AG10803 (cell line): ENCODE data around the gene CLEC4D.

Experiments used
- DNase-seq: peaks from one replicate; pipeline ENCODE4 v3.0.0; 2010; ENCODE audit warnings: low read depth
- H3K4me3 ChIP-seq: 2 replicates; pipeline ENCODE4 v1.5.1; 2011; ENCODE audit warnings: mild to moderate bottlenecking, low read length, control low read depth
- TF ChIP-seq, protein P1 (sequence below): conservative IDR thresholded peaks from 2 replicates; pipeline ENCODE4 v1.5.1; 2011; ENCODE audit warnings: mild to moderate bottlenecking, low read length, control low read depth, inconsistent platforms

Gene CLEC4D

DNA sequence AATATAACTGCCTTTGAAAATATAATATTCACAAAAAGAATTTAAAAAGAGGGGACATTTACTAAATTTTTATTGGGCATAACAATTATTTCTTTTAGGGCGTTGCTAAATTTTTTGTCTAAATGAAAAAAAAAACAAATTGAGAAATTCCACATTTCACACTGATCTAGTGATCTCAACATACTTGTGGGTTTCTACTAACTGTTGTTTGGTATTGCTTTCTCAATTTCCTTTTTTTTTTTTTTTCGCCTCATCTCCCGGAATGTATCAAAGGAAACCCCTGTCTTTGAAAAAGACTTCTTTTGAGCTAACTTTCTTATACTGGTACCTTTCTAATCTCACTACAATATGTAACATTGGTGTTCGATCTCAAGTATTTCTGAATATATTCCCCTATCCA is at the start of gene CLEC4D:
Gene CLEC4D (plus strand): TSS at position 248 of the 400 bp plus-strand sequence. CDS start 230 bp downstream, outside the sequence.
- no peak within 1 kb of the TSS for H3K4me3 ChIP-seq
- TF ChIP-seq, protein P1, sequence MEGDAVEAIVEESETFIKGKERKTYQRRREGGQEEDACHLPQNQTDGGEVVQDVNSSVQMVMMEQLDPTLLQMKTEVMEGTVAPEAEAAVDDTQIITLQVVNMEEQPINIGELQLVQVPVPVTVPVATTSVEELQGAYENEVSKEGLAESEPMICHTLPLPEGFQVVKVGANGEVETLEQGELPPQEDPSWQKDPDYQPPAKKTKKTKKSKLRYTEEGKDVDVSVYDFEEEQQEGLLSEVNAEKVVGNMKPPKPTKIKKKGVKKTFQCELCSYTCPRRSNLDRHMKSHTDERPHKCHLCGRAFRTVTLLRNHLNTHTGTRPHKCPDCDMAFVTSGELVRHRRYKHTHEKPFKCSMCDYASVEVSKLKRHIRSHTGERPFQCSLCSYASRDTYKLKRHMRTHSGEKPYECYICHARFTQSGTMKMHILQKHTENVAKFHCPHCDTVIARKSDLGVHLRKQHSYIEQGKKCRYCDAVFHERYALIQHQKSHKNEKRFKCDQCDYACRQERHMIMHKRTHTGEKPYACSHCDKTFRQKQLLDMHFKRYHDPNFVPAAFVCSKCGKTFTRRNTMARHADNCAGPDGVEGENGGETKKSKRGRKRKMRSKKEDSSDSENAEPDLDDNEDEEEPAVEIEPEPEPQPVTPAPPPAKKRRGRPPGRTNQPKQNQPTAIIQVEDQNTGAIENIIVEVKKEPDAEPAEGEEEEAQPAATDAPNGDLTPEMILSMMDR = no peak

DNA sequence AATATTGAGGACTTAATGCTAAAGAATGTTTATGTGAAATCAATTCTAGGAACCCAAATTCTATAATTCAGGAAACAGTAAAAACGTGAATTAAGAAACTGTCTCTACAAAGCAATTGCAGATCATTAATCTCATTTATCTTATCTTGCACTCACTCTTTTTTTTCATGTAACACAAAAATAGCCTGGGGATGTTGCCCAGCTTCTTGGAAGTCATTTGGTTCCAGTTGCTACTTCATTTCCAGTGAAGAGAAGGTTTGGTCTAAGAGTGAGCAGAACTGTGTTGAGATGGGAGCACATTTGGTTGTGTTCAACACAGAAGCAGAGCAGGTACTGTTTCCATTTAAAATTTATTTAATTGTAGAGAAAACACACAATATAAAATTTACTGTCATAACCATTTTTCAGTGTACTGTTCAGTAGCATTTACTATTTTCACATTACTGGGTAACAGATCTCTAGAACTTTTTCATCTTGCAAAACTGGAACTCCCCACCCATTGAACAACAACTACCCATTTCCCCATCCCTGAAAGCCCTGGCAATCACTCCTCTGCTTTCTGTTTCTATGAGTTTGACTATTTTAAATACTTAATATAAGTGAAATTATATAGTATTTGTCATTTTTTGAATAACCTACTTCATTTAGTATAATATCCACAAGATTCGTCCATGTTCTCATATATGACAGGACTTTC is 47.9 kb upstream of the CLEC4D start:
- H3K4me3 ChIP-seq = no peak overlapping the region
- DNase-seq = no peak
- TF ChIP-seq, protein P1 = no peak

More for the DNA sequence above, at the start of gene CLEC4D:
- no peak for DNase-seq

DNA sequence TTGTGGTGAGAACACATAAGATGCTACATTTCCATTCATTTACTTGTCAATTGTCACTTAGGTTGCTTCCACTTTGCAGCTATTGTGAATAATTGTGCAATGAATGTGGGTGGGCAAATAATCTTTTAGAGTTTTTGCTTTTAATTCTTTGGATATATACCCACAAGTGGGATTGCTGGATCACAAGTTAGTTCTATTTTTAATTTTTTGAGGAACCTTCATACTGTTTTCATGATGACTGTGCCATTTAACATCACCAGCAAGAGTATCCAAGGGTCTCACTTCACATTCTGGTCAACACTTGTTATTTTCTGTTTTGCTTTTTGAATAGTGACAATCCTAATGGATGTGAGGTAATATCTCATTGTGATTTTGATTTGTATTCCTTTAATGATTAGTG is 47.1 kb upstream of the CLEC4D start:
- TF ChIP-seq, protein P1 = no peak

DNA sequence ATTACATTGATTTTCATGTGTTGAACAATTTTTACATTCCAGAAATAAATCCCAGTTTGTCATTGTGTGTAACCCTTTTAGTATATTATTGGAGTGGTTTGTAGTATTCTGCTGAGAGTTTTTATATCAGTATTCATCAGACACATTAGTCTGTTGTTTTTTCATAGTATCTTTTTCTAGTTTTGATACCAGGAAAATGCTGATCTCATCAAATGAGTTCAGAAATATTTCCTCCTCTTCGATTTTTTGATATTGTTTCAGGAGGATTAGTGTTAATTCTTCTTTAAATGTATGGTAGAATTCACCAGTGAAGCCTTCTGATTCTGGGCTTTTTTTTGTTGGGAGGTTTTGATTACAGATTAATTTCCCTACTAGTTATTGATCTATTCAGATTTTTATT is 42.2 kb upstream of the CLEC4D start:
- DNase-seq = no peak
- TF ChIP-seq, protein P1 = no peak
- no peak overlapping the region for H3K4me3 ChIP-seq

More for the DNA sequence above, 47.1 kb upstream of the CLEC4D start:
- H3K4me3 ChIP-seq = no peak overlapping the region
- no peak for DNase-seq

DNA sequence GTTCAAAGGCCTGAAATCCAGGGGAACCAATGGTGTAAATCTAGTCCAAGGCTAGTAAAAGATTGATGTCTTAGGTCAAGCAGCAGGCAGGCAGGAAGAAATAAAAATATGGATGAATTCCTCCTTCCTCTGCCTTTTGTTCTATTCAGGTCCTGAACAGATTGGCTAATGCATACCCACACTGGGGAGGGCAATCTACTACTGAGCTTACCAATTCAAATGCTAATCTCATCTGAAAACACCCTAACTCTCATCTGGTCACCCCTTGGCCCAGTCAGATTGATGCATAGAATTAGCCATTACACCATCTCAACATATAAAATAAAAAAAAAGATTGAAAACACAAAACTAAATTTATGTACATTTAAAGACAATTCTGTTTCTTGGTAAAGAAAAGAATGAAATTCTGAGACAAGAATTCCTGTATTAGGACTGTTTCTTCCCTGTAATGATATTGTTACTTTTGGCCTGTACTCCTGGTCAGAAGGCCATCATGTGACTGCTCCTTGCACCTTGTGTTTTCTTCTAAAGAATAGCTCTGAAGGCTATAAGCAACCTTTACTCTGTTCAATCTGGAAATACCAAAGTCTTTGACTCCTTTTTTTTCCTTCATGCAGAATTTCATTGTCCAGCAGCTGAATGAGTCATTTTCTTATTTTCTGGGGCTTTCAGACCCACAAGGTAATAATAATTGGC is 37.6 kb upstream of the CLEC4D start:
- TF ChIP-seq, protein P1 = no peak
- no peak overlapping the region for H3K4me3 ChIP-seq
- no peak for DNase-seq

DNA sequence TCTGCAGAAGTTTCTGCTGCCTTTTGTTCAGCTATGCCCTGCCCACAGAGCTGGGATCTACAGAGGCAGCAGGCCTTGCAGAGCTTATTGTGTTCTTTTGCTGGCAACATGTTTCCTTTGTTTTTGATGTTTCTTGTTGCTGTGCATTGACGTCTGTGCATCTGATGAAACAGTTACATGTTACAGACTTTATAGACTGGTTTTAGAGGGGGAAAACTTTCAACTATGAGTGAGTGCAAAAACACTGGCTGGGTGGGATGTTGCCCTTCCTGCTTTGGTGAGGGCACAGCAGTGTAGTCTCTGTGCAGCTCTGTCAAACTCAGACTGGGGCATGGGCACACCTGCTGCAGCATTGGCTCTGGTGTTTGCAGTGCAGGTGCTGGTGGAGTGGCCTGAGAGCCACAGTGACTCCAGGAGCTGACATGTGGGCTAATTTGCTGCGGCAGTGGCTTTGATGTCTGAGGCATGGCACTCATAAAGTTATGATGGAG is 30.7 kb upstream of the CLEC4D start:
- H3K4me3 ChIP-seq = no peak overlapping the region
- DNase-seq = no peak
- TF ChIP-seq, protein P1 = no peak

DNA sequence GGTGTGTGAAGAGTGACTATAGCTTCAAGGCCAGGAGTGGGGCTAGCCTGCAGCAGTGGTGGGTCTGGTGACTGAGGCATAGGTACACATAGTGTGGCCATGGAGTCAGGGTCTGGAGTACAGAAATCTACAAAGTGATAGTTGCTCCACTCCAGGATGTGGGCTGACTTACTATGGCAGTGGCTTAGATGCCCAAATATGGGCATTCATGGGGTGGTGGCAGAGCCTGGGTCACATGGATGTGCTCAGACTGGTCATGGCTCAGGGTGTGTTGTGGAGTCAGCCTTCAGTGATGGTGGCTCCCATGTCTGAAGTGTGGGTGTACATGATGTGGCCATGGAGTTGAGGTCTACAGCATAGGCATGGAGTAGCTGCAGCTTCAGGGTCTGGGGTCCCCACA is 30.2 kb upstream of the CLEC4D start:
- no peak overlapping the region for H3K4me3 ChIP-seq
- DNase-seq = no peak
- TF ChIP-seq, protein P1 = no peak
